Nephron progenitor cell (in vitro differentiated cells): ENCODE measurements around the gene CEP112.

Source experiments
- DNase-seq: peaks from one replicate; pipeline ENCODE4 v3.0.0; 2021
- H3K27ac Mint-ChIP-seq: 2 replicates; pipeline ENCODE4 v1.8.0; 2021; ENCODE audit warnings: mild to moderate bottlenecking, moderate library complexity, mixed read lengths
- H3K27me3 Mint-ChIP-seq: 2 replicates; pipeline ENCODE4 v1.8.0; 2021; ENCODE audit warnings: mild to moderate bottlenecking, low read depth, mixed read lengths; ENCODE audit not compliant: poor library complexity
- H3K36me3 Mint-ChIP-seq: 2 replicates; pipeline ENCODE4 v1.8.0; 2021; ENCODE audit warnings: low read depth, mixed read lengths
- H3K4me1 Mint-ChIP-seq: 2 replicates; pipeline ENCODE4 v1.8.0; 2021; ENCODE audit warnings: mixed read lengths
- H3K4me3 Mint-ChIP-seq: 2 replicates; pipeline ENCODE4 v1.8.0; 2021; ENCODE audit warnings: mild to moderate bottlenecking, moderate library complexity, mixed read lengths
- H3K9me3 Mint-ChIP-seq: 2 replicates; pipeline ENCODE4 v1.8.0; 2021; ENCODE audit warnings: mild to moderate bottlenecking, moderate library complexity, mixed read lengths
- TF ChIP-seq, protein P1 (sequence below): fragments of 200-600 bp; sonication (generic); IDR thresholded peaks from 2 replicates; pipeline ENCODE4 v1.5.0; 2021; ENCODE audit warnings: antibody characterized with exemption

CEP112 gene

GRCh38 chr17:65954148-65954449, 237.8 kb downstream of the CEP112 start:
- Mint-ChIP-seq H3K27me3 (no peaks in the 10 kb centered on the region), H3K27ac (peak overlapping the region; percentile 84), H3K4me1 (peaks cover 14% of the 10 kb centered on the region), H3K4me3 (no peak overlapping the region), H3K9me3 (peaks cover 40% of the 10 kb centered on the region), H3K36me3 (peaks cover 62% of the 10 kb centered on the region)
- DNase-seq, result no peak
- TF ChIP-seq, protein P1, sequence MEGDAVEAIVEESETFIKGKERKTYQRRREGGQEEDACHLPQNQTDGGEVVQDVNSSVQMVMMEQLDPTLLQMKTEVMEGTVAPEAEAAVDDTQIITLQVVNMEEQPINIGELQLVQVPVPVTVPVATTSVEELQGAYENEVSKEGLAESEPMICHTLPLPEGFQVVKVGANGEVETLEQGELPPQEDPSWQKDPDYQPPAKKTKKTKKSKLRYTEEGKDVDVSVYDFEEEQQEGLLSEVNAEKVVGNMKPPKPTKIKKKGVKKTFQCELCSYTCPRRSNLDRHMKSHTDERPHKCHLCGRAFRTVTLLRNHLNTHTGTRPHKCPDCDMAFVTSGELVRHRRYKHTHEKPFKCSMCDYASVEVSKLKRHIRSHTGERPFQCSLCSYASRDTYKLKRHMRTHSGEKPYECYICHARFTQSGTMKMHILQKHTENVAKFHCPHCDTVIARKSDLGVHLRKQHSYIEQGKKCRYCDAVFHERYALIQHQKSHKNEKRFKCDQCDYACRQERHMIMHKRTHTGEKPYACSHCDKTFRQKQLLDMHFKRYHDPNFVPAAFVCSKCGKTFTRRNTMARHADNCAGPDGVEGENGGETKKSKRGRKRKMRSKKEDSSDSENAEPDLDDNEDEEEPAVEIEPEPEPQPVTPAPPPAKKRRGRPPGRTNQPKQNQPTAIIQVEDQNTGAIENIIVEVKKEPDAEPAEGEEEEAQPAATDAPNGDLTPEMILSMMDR, result no peak

DNA sequence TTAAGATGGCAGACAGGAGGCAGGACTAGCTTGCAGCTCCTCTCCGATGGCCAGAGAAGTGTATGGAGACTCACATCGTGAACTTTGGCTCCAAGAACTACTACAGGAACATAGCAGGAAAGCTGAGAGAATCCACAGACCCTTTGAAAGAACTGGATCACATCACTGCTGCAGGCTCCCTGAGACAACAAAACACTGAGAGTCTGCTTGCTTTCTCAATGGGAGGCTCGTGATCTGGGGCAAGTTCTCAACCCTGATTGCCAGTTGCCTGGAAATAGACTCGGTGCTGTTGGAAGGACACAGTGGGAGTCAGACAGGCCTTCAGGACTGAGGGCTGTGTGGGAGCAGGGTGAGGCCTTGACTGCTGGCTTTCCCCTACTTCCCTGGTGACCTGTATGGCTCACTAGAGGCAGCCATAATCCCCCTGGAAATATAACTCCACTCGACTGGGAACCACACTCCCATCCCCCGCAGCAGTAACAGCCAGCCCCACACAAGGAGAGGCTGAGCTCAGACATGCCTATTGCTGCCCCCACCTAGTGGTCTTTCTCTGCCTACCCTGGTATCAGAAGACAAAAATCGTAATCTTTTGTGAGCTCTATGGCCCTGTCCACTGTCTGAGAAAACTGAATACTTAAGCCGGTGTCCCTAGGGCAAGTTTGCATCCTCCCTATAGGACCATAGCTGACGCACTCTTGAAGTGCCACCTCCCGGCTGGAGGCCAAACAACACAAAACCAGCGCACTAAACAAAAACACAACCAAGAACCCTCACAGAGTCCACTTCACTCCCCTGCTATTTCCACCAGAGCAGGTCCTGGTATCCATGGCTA, 238.4 kb downstream of the CEP112 start:
- Mint-ChIP-seq H3K4me3 (no peak overlapping the region), H3K27me3 (no peaks in the 10 kb centered on the region), H3K4me1 (peaks cover 14% of the 10 kb centered on the region), H3K9me3 (peaks cover 40% of the 10 kb centered on the region), H3K36me3 (peaks cover 62% of the 10 kb centered on the region), H3K27ac (peak overlapping the region; percentile 84)
- TF ChIP-seq, protein P1, result no peak
- DNase-seq, result peak; percentile 29

- Mint-ChIP-seq H3K36me3 (peaks cover 59% of the 10 kb centered on the region), H3K4me1 (peaks cover 14% of the 10 kb centered on the region), H3K27ac (no peak overlapping the region), H3K4me3 (no peak overlapping the region), H3K9me3 (peaks cover 38% of the 10 kb centered on the region), H3K27me3 (no peaks in the 10 kb centered on the region)
- TF ChIP-seq, protein P1, result no peak
- no peak for DNase-seq
Observed at GRCh38 chr17:65952586-65952985, 239.3 kb downstream of the CEP112 start.

- Mint-ChIP-seq H3K27me3 (no peaks in the 10 kb centered on the region), H3K4me3 (no peak overlapping the region), H3K36me3 (peaks cover 54% of the 10 kb centered on the region), H3K9me3 (peaks cover 35% of the 10 kb centered on the region), H3K4me1 (peaks cover 14% of the 10 kb centered on the region), H3K27ac (no peak overlapping the region)
- no peak for DNase-seq
- TF ChIP-seq, protein P1, result no peak
Observed at GRCh38 chr17:65952015-65952414, 239.9 kb downstream of the CEP112 start.

- TF ChIP-seq, protein P1, result no peak
- Mint-ChIP-seq H3K27me3 (no peaks in the 10 kb centered on the region), H3K36me3 (peaks cover 28% of the 10 kb centered on the region), H3K27ac (no peak overlapping the region), H3K9me3 (peaks cover 11% of the 10 kb centered on the region), H3K4me1 (no peaks in the 10 kb centered on the region), H3K4me3 (no peak overlapping the region)
- no peak for DNase-seq
Observed at GRCh38 chr17:65947831-65948230, 244.1 kb downstream of the CEP112 start.

DNA sequence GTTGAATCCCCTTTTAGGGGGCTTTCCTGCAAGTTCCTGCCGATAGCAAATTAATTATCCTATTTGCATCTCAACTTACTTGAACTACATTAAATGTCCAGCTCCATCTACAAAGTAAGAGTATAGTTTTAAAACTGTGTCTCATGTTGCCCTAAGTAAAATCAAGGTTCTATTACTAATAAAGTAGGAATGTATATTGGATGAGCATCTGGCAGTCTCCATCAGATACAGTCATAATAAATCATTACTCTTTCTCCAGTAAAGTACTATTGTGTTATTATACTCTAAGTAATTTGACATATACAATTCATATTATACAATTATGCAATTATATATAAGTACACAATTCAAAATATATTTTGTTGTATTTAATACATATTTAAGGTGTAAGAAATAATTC, 249.3 kb downstream of the CEP112 start:
- TF ChIP-seq, protein P1, result no peak
- no peaks in the 10 kb centered on the region for H3K27me3 Mint-ChIP-seq
- no peak for DNase-seq
- no peaks in the 10 kb centered on the region for H3K4me1 Mint-ChIP-seq
- H3K36me3 Mint-ChIP-seq, result peaks cover 46% of the 10 kb centered on the region
- no peak overlapping the region for H3K4me3 Mint-ChIP-seq
- H3K9me3 Mint-ChIP-seq, result peaks cover 41% of the 10 kb centered on the region
- no peak overlapping the region for H3K27ac Mint-ChIP-seq
